GM12892 (cell line): ENCODE results near the gene ZDHHC11.

Source experiments
- POLR2A ChIP-seq: IDR thresholded peaks from 2 replicates; pipeline ENCODE4 v1.6.1; 2011; ENCODE audit warnings: low read depth, low read length, control low read depth
- POLR2AphosphoS5 ChIP-seq: IDR thresholded peaks from 2 replicates; pipeline ENCODE4 v1.6.1; 2011; ENCODE audit warnings: low read depth, low read length, control low read depth
- TAF1 ChIP-seq: IDR thresholded peaks from 2 replicates; pipeline ENCODE4 v1.6.1; 2011; ENCODE audit warnings: low read depth, mild to moderate bottlenecking, control low read depth, low read length, borderline replicate concordance

DNA sequence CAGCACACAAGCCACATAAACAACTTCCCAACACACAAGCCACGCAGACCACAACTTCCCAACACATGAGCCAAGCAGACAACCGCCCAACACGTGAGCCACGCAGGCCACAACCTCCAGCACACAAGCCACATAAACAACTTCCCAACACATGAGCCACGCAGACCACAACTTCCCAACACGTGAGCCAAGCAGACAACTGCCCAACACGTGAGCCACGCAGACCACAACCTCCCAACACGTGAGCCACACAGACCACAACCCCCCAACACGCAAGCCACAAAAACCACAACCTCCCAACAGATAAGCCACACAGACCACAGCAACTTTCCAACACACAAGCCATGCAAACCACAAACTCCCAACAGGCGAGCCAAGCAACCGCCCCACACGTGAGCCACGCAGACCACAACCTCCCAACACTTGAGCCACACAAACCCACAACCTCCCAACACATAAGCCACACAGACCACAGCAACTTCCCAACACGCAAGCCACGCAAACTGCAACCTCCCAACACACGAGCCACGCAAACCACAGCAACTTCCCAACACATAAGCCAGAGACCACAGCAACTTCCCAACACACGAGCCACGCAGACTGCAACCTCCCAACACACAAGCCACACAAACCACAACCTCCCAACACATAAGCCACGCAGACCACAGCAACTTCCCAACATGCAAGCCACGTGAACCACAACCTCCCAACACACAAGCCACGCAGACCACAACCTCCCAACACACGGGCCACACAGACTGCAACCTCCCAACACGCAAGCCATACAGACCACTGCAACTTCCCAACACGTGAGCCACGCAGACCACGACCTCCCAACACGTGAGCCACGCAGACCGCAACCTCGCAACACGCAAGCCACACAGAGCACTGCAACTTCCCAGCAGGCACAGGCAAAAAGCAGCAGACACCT, 31.7 kb upstream of the ZDHHC11 start:
- TF ChIP-seq POLR2A (peak; percentile 39), TAF1 (no peak), POLR2AphosphoS5 (peak; percentile 48; the same call in 1 of the 2 replicates)
